Psoas muscle (tissue), 8 donors: ENCODE measurements around the gene LMBR1L. TPM values are rescaled to one million over a fixed set of nuclear protein-coding genes. Genes with fewer than 3 reads are reported as not detected.
A peak's percentile ranks its signal among the peaks of the same experiment; 100 is the strongest.

Source experiments
- ATAC-seq, 4 donors: fragments of 200-7000 bp; cut with Tn5 transposase; one replicate each; pipeline ENCODE4 v1.9.1; 2020; ENCODE audit warnings: moderate library complexity in 3 of 4, mild to moderate bottlenecking in 2 of 4
- DNase-seq, 2 donors: peaks; one replicate each; pipeline ENCODE4 v3.0.0-alpha.2; 2020
- H3K27ac ChIP-seq: fragments of 200-600 bp; one replicate; pipeline ENCODE4 v1.8.0; 2022
- H3K27me3 ChIP-seq, 3 donors: fragments of 200-600 bp in 1 of 3; one replicate each; pipeline versions ENCODE4 v1.6.1 to v1.8.0; 2013 to 2022; ENCODE audit warnings: low read length in 2 of 3, mild to moderate bottlenecking in 2 of 3, moderate library complexity in 1 of 3; ENCODE audit not compliant: insufficient read depth in 3 of 3
- H3K36me3 ChIP-seq, 2 donors: fragments of 200-600 bp in 1 of 2; one replicate each; pipeline versions ENCODE4 v1.6.1 to v1.8.0; 2013 to 2022; ENCODE audit warnings: low read depth in 1 of 2, mild to moderate bottlenecking in 1 of 2, moderate library complexity in 1 of 2; ENCODE audit not compliant: insufficient read depth in 1 of 2
- H3K4me1 ChIP-seq: fragments of 200-600 bp; one replicate; pipeline ENCODE4 v1.8.0; 2022
- H3K4me3 ChIP-seq: fragments of 200-600 bp; one replicate; pipeline ENCODE4 v1.8.0; 2022; ENCODE audit warnings: mild to moderate bottlenecking
- H3K9me3 ChIP-seq: fragments of 200-600 bp; one replicate; pipeline ENCODE4 v1.8.0; 2022
- CTCF ChIP-seq: fragments of 200-600 bp; IDR thresholded peaks from one replicate; pipeline ENCODE4 v1.8.0; 2022; ENCODE audit warnings: antibody characterized with exemption
- WGBS, 3 donors: extraction: QIAGEN DNeasy Blood & Tissue Kit; methylation state at CpG; one replicate each; pipeline versions ENCODE4 v1.1.6 to v1.1.7; 2013; 5-methylcytosine and 5-hydroxymethylcytosine counted together
- intact Hi-C, 2 donors: fragments of 100-400 bp; cut with DNase I; formaldehyde crosslinking; loops; one replicate each; pipeline versions ENCODE4 v1.11.0 to v1.14.2; 2022
- polyA plus RNA-seq, 3 donors: library from polyadenylated mRNA; stranded (reverse); fragments of 200-250 nt; gene quantifications; one replicate each; pipeline ENCODE4 v1.2.3, GENCODE V29; 2013
- total RNA-seq, 4 donors: library from RNA; stranded (reverse); fragmentation: NEBNext Ultra II Directional in 2 of 4; extraction: Animal tissue kit (Norgen Biotek cat#: 25700) in 2 of 4; gene quantifications; one replicate each; pipeline versions ENCODE4 v1.2.1 to v1.2.4, GENCODE V29; 2021 to 2023
- donor health status: healthy with polysubstance abuse.
- donor health status: DM: no; HTN: no; CAD: no; lungs with moderate emphysema.
- donor health status: Bipolar disorder and iron deficiency.
- donor health status: healthy.
- donor health status: DM: yes; HTN: yes; CAD: no.
- donor health status: DM: no; HTN: no; CAD: no.
- donor health status: DM: no; HTN: no; CAD: no.
- donor health status: DM: yes; HTN: yes; CAD: no.

LMBR1L gene
- total and polyA plus RNA-seq, 7 donors: 13.3 to 27.3 (median 16.8) TPM

DNA sequence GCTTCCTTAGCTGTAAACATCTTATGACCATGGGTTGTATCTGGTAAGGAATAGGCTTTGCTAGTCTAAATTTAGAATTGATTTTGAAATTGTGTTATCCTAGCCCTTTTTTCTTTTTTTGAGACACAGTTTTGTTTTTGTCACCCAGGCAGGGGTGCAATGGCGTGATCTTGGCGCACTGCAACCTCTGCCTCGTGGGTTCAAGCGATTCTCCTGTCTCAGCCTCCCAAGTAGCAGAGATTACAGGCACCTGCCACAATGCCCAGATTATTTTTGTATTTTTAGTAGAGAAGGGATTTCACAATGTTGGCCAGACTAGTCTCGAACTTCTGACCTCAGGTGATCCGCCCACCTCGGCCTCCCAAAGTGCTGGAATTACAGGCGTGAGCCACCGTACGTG lies 22.9 kb upstream of the LMBR1L start:
- no peak for ATAC-seq
- no peak overlapping the region for H3K4me3 ChIP-seq
- no peaks in the 10 kb centered on the region for H3K27me3 ChIP-seq
- DNase-seq: no peak
- H3K27ac ChIP-seq: no peak overlapping the region
- H3K36me3 ChIP-seq: peaks cover 6 to 13% of the 10 kb centered on the region in 2 donors
- 76 to 93% (median 82%) methylated on average over 10 of the region's 10 CpGs for WGBS, 3 donors
- peaks cover 16% of the 10 kb centered on the region for H3K4me1 ChIP-seq
- H3K9me3 ChIP-seq: no peaks in the 10 kb centered on the region
- intact Hi-C loops: no loop called here
- TF ChIP-seq CTCF: no peak

DNA sequence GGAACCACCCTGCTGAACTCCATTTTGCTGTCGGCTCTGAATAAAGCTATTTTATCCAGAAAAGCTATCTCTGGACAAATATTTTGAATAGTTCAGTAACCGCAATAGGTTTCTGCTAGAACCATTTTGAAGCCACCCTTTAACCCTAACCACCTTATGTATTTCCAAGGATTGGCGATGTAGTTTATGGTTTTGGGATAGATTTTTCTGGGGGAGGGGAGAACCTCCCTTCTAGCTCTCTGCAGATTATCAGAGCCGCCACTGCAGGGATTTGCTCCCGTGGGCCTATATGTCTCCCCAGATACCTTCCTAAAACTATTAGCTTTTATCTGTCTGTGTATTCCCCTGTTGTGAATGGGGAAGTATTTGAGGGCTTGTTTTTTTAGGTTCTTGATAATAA lies 22.4 kb upstream of the LMBR1L start:
- no peak for ATAC-seq
- no peak for TF ChIP-seq CTCF
- intact Hi-C loops: no loop called here
- DNase-seq: no peak
- H3K9me3 ChIP-seq: no peaks in the 10 kb centered on the region
- no peaks in the 10 kb centered on the region for H3K27me3 ChIP-seq
- H3K27ac ChIP-seq: peak overlapping the region; percentile 97
- peaks cover 6 to 15% of the 10 kb centered on the region in 2 donors for H3K36me3 ChIP-seq
- peaks cover 16% of the 10 kb centered on the region for H3K4me1 ChIP-seq
- WGBS, 3 donors: 75 to 85% (median 79%) methylated on average over 5 of the region's 5 CpGs
- no peak overlapping the region for H3K4me3 ChIP-seq

DNA sequence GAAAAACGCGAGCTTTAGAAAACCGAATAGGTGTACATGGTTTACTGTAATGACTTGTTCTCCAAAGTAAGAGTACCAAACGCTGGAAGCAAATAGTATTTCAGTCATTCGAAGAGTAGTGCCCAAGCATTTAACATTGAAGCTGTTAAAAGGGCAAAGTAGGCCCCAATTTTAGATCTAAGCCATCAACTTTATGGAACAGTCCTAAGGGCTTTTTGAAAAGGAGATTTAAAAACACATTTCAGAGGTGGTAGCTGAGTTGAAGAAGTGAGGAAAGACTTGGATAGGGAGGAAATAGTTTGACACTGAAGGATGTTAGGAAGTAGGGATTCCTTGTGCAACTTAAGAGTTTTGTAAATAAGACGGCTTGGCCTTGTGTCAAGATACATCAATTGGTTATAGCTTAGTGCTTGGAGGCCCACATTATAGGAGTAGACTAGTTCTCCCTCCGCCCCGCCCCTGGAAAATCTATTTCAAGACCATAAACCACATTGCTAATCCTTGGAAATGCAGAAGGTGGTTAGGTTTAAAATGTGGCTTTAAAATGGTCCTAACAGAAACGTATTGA lies 21.3 kb upstream of the LMBR1L start:
- Histone ChIP-seq H3K27me3 (no peaks in the 10 kb centered on the region), H3K27ac (peak overlapping the region; percentile 97), H3K4me1 (peaks cover 16% of the 10 kb centered on the region), H3K4me3 (peak overlapping the region; percentile 89), H3K9me3 (no peaks in the 10 kb centered on the region), H3K36me3 (peaks cover 6 to 26% of the 10 kb centered on the region in 2 donors)
- ATAC-seq (no peak), DNase-seq (no peak)
- 25 to 27% (median 26%) methylated on average over 9 of the region's 9 CpGs for WGBS, 3 donors
- intact Hi-C loops: loop anchor here in 1 of 2 donors (2.0 kb wide), 3 partner anchors 21 to 103 kb away; partner anchors contain the start of genes LMBR1L and TUBA1A
- no peak for TF ChIP-seq CTCF

DNA sequence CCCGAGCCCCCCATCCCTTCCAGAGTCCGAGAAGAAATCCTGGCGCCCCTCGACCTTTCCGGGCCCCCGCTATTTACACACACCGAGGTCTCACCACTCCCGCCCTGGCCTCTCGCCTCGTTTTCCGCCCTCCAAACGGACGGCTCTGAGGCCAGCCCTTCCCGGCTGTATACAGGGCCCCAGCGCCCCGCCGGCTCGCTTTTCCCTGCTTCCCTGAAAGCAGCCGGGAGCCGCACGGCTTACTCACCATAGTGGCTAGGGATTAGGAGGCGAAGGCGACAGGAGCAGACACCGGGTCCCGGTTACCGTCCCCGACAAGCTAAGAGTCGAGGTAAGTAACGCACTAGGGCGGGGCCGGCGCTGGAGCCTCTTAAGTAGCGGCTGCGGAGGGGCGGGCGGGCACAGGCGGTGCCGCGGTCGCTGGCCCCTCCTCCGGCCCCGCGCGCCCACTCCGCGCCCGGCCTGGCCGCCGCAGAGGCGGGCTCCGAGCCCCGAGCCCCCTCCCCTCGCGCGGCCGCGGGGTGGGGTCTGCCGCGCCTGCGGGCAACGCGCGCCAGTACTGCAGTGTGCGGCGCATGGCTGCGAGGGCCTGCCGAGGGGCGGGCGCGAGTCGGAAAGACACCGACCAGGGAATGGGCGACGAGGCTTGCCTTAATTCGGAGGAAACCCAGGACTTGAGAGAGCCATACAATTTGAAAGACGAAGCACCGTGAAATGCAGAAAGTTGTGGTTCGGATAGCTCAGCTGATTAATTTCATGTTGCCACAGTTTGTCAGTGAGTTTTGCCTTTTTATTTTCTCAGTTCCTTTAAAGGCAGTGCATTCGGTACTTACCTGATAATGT lies 20.6 kb upstream of the LMBR1L start, which contains the start of gene TUBA1B:
Gene TUBA1B, minus strand, starts transcription at position 345 of the 843 bp plus-strand sequence. Its CDS starts 95 bp downstream, at position 250.
- TF ChIP-seq CTCF: no peak
- peaks cover 16% of the 10 kb centered on the region for H3K4me1 ChIP-seq
- H3K27ac ChIP-seq: peak within 1 kb of the TSS; percentile 97
- DNase-seq (peak; percentile 90 to 94), ATAC-seq (peak; percentile 87 to 89 (median 88))
- 0 to 1% (median 0%) methylated on average over 51 to 79 of the region's 79 CpGs for WGBS, 3 donors
- no peaks in the 10 kb centered on the region for H3K9me3 ChIP-seq
- no peaks in the 10 kb centered on the region for H3K27me3 ChIP-seq
- intact Hi-C loops: loop anchor here in 1 of 2 donors (2.0 kb wide), 3 partner anchors 20 to 104 kb away; partner anchors contain the start of genes LMBR1L and TUBA1A
- H3K4me3 ChIP-seq: peak within 1 kb of the TSS; percentile 89
- H3K36me3 ChIP-seq: peaks cover 6 to 28% of the 10 kb centered on the region in 2 donors
